VCaP (cell line): ENCODE measurements around the gene GAS1.

Source experiments
- H3K27ac ChIP-seq: fragments of 450-650 bp; 2 replicates; pipeline ENCODE4 v1.5.1; 2017
- CTCF ChIP-seq: fragments of 450-650 bp; conservative IDR thresholded peaks from 2 replicates; pipeline ENCODE4 v1.5.1; 2017; ENCODE audit warnings: mild to moderate bottlenecking, moderate library complexity

The GAS1 gene

GRCh38 chr9:86907346-86907745 lies 40.0 kb downstream of the GAS1 start:
- no peak overlapping the region for H3K27ac ChIP-seq
- no peak for TF ChIP-seq CTCF

GRCh38 chr9:86903734-86904085 lies 43.6 kb downstream of the GAS1 start:
- no peak for TF ChIP-seq CTCF

GRCh38 chr9:86902991-86903733 lies 44.1 kb downstream of the GAS1 start:
- H3K27ac ChIP-seq: no peak overlapping the region
- no peak for TF ChIP-seq CTCF

More at GRCh38 chr9:86903734-86904085, 43.6 kb downstream of the GAS1 start:
- no peak overlapping the region for H3K27ac ChIP-seq

- no peak overlapping the region for H3K27ac ChIP-seq
- no peak for TF ChIP-seq CTCF
Measured at GRCh38 chr9:86902586-86902985, 44.7 kb downstream of the GAS1 start.

- H3K27ac ChIP-seq: no peak overlapping the region
- no peak for TF ChIP-seq CTCF
Measured at GRCh38 chr9:86902176-86902575, 45.1 kb downstream of the GAS1 start.

- H3K27ac ChIP-seq: no peak overlapping the region
- no peak for TF ChIP-seq CTCF
Measured at GRCh38 chr9:86901511-86901910, 45.8 kb downstream of the GAS1 start.
